Tibial nerve (tissue), 3 donors: ENCODE measurements around the gene RPS25.

Experiments used
- POLR2A ChIP-seq, 2 donors: fragments of 450-650 bp; IDR thresholded peaks; one replicate each; pipeline ENCODE4 v1.6.1; 2017; ENCODE audit warnings: antibody characterized with exemption in 2 of 2, mild to moderate bottlenecking in 2 of 2, moderate library complexity in 2 of 2
- TF ChIP-seq, protein P1 (sequence below), 5 experiments: fragments of 200-600 bp in 3 of 5; fragments of 450-650 bp in 2 of 5; sonication (generic) in 3 of 5; IDR thresholded peaks; one replicate each; pipeline ENCODE4 v1.5.1; 2016 to 2019; ENCODE audit warnings: antibody characterized with exemption in 5 of 5, mild to moderate bottlenecking in 3 of 5, moderate library complexity in 2 of 5

DNA sequence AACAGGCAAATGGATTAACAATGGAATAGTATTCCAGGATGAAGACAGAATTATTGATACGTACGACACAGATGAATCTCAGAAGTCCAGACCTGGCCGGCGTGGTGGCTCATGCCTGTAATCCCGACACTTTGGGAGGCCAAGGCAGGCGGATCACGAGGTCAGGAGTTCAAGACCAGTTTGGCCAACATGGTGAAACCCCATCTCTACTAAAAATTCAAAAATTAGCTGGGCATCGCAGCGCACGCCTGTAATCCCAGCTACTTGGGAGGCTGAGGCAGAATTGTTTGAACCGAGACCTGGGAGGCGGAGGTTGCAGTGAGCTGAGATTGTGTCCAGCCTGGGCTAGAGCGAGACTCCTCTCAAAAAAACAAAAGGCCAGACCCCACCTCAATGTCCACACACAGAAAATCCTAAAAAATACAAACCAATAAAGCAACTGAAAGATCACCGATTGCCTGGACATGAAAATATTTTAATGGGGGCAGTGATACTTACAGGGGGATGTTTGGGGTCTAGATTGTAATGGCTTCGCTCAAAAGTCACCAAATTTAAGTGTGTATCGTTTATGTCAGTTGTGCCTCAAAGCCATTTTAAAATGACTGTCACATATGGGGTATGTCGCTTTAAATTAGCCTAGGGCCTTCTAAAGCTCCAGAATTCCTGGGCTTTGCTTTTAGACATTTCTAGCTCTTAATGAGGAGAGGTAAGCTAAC lies 3.8 kb downstream of the RPS25 start:
- TF ChIP-seq, protein P1, sequence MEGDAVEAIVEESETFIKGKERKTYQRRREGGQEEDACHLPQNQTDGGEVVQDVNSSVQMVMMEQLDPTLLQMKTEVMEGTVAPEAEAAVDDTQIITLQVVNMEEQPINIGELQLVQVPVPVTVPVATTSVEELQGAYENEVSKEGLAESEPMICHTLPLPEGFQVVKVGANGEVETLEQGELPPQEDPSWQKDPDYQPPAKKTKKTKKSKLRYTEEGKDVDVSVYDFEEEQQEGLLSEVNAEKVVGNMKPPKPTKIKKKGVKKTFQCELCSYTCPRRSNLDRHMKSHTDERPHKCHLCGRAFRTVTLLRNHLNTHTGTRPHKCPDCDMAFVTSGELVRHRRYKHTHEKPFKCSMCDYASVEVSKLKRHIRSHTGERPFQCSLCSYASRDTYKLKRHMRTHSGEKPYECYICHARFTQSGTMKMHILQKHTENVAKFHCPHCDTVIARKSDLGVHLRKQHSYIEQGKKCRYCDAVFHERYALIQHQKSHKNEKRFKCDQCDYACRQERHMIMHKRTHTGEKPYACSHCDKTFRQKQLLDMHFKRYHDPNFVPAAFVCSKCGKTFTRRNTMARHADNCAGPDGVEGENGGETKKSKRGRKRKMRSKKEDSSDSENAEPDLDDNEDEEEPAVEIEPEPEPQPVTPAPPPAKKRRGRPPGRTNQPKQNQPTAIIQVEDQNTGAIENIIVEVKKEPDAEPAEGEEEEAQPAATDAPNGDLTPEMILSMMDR (IDR thresholded peaks at IDR 0.05), result no peak
- TF ChIP-seq POLR2A (IDR thresholded peaks at IDR 0.05), result no peak
